Activated naive CD8-positive, alpha-beta T cell (primary cell): ENCODE measurements around the gene KLK6.

Experiments used
- H3K27ac Mint-ChIP-seq: one replicate; pipeline ENCODE4 v1.8.0; 2021; ENCODE audit warnings: mixed read lengths
- H3K27me3 Mint-ChIP-seq: one replicate; pipeline ENCODE4 v1.8.0; 2021; ENCODE audit warnings: mixed read lengths
- H3K36me3 Mint-ChIP-seq: one replicate; pipeline ENCODE4 v1.8.0; 2021; ENCODE audit warnings: mixed read lengths
- H3K4me1 Mint-ChIP-seq: one replicate; pipeline ENCODE4 v1.8.0; 2021; ENCODE audit warnings: low read depth, mixed read lengths
- H3K4me3 Mint-ChIP-seq: one replicate; pipeline ENCODE4 v1.8.0; 2021; ENCODE audit warnings: mild to moderate bottlenecking, mixed read lengths
- H3K9me3 Mint-ChIP-seq: one replicate; pipeline ENCODE4 v1.8.0; 2021; ENCODE audit warnings: low read depth, mixed read lengths

The KLK6 gene

DNA sequence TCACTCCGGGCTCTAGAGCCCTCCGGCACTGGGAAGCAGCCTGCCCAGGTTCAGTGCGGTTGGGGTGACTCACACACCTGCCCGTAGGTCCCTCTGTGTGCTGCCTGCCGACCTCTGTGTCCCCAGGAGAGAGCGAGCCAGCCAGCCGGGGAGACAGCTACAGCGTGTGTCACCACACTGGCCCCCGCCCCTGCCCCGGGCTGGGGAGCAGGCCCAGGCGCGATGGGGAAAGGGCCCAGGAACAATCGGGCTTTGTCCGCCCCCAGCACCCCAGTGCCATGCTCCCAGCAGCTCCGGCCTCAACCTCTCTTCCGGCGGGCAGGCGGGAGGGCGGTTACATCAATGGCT, at the start of gene KLK6:
Gene KLK6, minus strand, starts transcription at position 179 of the 348 bp plus-strand sequence. CDS start 1,487 bp downstream, outside the sequence.
- Mint-ChIP-seq H3K27me3 (peaks cover 29% of the 10 kb centered on the region), H3K4me1 (no peaks in the 10 kb centered on the region), H3K36me3 (no peaks in the 10 kb centered on the region), H3K27ac (no peak within 1 kb of the TSS), H3K4me3 (no peak within 1 kb of the TSS), H3K9me3 (no peaks in the 10 kb centered on the region)

GRCh38 chr19:51018745-51019543, 49.6 kb upstream of the KLK6 start:
- Mint-ChIP-seq H3K36me3 (no peaks in the 10 kb centered on the region), H3K4me1 (peaks cover 25% of the 10 kb centered on the region), H3K9me3 (no peaks in the 10 kb centered on the region), H3K27me3 (peaks cover 34% of the 10 kb centered on the region), H3K4me3 (peak overlapping the region; percentile 86), H3K27ac (no peak overlapping the region)

DNA sequence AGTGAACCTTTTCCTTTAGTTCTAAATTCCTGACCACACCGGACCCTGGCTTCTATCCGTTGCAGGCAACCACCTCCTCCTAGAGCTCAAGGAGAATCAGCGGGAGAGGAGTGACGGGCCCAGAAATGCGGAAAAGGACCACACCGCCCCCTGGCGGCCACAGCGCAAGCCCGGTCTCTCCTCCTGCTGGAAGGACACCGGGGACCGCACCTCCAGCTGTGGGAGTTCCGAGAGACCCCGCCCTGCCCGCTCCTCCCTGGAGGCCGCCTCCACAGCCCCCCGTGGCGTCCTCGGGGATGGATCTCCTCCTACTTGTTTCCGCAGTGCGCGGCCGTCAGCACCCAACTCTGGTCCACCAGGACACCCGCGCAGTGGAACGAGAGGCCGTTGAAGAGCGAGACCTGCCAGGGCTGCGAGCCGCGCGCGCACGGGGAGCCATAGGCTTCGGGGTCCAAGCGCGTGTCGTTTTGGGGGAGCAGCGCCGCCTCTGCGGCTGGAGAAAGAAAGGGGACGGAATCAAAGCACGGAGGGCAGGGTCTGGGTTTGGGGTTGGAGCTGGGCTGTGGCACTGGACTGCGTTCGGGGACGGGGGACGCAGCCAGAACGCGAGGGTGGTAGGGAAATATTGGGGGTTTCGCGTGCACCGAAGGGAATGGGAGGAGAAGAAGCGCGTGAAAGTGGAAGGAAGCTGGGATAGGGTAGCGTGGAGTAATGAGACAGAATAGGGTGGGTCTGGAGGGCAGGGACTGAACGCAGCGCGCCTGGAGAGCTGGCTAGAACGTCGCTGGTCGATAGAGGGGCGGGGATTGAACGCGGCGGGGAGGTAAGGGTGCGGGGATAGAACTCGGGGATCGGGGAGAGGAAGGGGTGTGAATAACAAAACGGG, 47.6 kb upstream of the KLK6 start:
- peaks cover 40% of the 10 kb centered on the region for H3K27me3 Mint-ChIP-seq
- H3K4me3 Mint-ChIP-seq = peak overlapping the region; percentile 64
- H3K36me3 Mint-ChIP-seq = no peaks in the 10 kb centered on the region
- H3K4me1 Mint-ChIP-seq = peaks cover 25% of the 10 kb centered on the region
- no peak overlapping the region for H3K27ac Mint-ChIP-seq
- no peaks in the 10 kb centered on the region for H3K9me3 Mint-ChIP-seq

DNA sequence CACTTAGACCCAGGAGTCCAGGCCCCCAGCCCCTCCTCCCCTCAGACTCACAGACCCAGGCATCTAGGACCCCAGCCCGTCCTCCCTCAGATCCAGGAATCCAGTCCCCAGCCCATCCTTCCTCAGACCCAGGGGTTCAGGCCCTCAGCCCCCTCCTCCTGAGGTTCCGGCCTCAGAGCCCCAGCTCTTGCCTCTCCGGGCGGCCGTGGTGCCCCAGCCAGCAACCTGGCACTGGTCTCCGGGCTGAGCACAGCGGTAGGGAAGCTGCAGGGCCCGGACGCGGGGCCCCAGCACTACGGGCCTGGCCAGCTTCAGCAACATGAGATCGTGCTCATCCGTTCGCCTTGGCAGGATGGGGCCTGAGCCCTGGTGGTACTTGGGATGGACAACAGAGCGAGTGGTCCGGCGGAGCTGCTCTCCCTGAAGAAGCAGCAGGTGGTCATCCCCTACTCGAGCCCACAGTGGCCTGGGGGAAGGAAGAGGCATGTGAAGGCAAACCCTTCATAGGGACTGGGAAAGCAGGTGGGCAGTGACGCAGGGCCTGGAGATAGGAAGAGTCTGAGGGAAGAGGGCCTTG, 46.4 kb upstream of the KLK6 start:
- no peak overlapping the region for H3K4me3 Mint-ChIP-seq
- no peak overlapping the region for H3K27ac Mint-ChIP-seq
- no peaks in the 10 kb centered on the region for H3K9me3 Mint-ChIP-seq
- peaks cover 40% of the 10 kb centered on the region for H3K27me3 Mint-ChIP-seq
- no peaks in the 10 kb centered on the region for H3K36me3 Mint-ChIP-seq
- peaks cover 25% of the 10 kb centered on the region for H3K4me1 Mint-ChIP-seq

- no peak overlapping the region for H3K27ac Mint-ChIP-seq
- no peaks in the 10 kb centered on the region for H3K9me3 Mint-ChIP-seq
- H3K4me1 Mint-ChIP-seq = peaks cover 21% of the 10 kb centered on the region
- no peaks in the 10 kb centered on the region for H3K36me3 Mint-ChIP-seq
- H3K27me3 Mint-ChIP-seq = peaks cover 40% of the 10 kb centered on the region
- no peak overlapping the region for H3K4me3 Mint-ChIP-seq
These were observed 44.9 kb upstream of the KLK6 start for GRCh38 chr19:51014242-51014641.

GRCh38 chr19:51012661-51013190, 43.3 kb upstream of the KLK6 start:
- Mint-ChIP-seq H3K27ac (no peak overlapping the region), H3K36me3 (no peaks in the 10 kb centered on the region), H3K4me3 (no peak overlapping the region), H3K27me3 (peaks cover 36% of the 10 kb centered on the region), H3K4me1 (peaks cover 13% of the 10 kb centered on the region), H3K9me3 (no peaks in the 10 kb centered on the region)

- Mint-ChIP-seq H3K27ac (no peak overlapping the region), H3K4me1 (no peaks in the 10 kb centered on the region), H3K27me3 (peaks cover 35% of the 10 kb centered on the region), H3K9me3 (no peaks in the 10 kb centered on the region), H3K4me3 (no peak overlapping the region), H3K36me3 (no peaks in the 10 kb centered on the region)
These were observed 40.8 kb upstream of the KLK6 start for GRCh38 chr19:51010066-51010795.

- no peak overlapping the region for H3K27ac Mint-ChIP-seq
- H3K36me3 Mint-ChIP-seq = no peaks in the 10 kb centered on the region
- H3K27me3 Mint-ChIP-seq = peaks cover 27% of the 10 kb centered on the region
- H3K9me3 Mint-ChIP-seq = no peaks in the 10 kb centered on the region
- H3K4me1 Mint-ChIP-seq = no peaks in the 10 kb centered on the region
- no peak overlapping the region for H3K4me3 Mint-ChIP-seq
These were observed 39.9 kb upstream of the KLK6 start for GRCh38 chr19:51009061-51009891.

DNA sequence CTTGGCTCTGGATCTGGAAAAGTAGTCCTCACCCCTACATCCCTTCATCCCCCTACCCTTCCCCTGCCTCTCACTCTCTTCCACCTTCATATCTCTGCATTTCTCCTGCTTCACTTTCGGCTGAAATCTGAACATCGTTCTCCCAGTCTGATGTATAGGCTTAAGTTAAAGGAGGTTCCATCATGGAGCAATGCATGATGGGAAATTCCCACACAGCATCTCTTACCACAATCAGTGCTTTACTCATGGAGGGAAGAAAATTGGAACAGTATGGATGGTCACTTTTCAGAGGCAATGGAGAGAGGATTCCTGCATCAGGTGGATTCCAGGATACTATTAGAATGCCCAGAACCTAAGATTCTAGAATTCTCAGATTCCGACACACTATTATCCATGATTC, 38.1 kb upstream of the KLK6 start:
- Mint-ChIP-seq H3K4me1 (no peaks in the 10 kb centered on the region), H3K36me3 (no peaks in the 10 kb centered on the region), H3K9me3 (no peaks in the 10 kb centered on the region), H3K27ac (no peak overlapping the region), H3K4me3 (no peak overlapping the region), H3K27me3 (peaks cover 21% of the 10 kb centered on the region)

DNA sequence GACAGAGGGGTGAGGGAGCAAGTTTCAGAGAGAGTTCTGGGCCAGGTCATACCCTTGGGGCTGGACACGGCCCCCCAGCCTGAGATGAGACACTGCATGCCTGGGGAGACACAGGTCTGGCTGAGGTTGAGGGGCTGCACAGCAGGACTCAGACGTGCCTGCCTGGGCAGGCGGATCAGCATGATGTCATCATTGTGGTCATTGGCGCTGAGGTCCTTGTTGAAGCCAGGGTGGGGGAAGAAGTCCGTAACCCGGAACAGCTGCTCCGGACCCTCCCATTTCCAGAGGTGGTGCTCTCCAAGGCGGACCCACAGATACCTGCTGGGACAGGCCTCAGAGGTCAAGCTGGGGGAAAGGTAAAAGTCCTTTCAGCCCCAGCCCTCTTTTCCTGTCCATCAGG, 37.0 kb upstream of the KLK6 start:
- H3K4me1 Mint-ChIP-seq = no peaks in the 10 kb centered on the region
- no peaks in the 10 kb centered on the region for H3K36me3 Mint-ChIP-seq
- H3K27me3 Mint-ChIP-seq = peaks cover 25% of the 10 kb centered on the region
- H3K9me3 Mint-ChIP-seq = no peaks in the 10 kb centered on the region
- H3K4me3 Mint-ChIP-seq = no peak overlapping the region
- H3K27ac Mint-ChIP-seq = no peak overlapping the region

DNA sequence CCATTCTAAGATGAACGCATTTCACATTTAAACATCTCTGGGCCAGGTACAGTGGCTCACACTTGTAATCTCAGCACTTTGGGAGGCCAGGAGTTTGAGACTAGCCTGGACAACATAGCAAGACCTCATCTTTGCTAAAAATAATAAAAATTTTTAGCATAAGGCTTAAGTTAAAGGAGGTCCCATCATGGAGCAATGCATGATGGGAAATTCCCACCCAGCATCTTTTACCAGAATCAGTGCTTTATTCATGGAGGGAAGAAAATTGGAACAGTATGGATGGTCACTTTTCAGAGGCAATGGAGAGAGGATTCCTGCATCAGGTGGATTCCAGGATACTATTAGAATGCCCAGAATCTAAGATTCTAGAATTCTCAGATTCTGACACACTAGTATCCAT, 35.9 kb upstream of the KLK6 start:
- H3K36me3 Mint-ChIP-seq = no peaks in the 10 kb centered on the region
- peaks cover 23% of the 10 kb centered on the region for H3K27me3 Mint-ChIP-seq
- H3K4me1 Mint-ChIP-seq = no peaks in the 10 kb centered on the region
- no peak overlapping the region for H3K27ac Mint-ChIP-seq
- no peaks in the 10 kb centered on the region for H3K9me3 Mint-ChIP-seq
- H3K4me3 Mint-ChIP-seq = no peak overlapping the region

DNA sequence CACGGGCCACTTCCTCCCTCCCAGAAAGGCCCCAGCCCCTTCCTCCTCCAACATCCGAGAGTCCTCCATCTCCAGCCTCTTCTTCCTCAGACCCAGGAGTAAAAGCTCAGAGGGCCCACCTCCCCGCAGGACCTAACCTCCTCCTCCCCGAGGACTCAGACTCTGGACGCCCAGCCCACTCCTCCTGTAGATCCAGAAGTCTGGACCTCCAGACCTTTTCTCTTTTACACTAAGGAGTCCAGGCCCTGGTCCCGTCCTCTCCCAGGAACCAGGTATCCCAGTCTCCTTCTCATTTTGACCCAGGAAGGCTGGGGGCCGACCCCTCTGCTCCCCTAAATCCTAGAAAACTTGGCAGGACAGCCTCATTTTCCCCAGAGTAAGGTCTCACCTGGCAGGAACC, 33.9 kb upstream of the KLK6 start:
- H3K9me3 Mint-ChIP-seq = no peaks in the 10 kb centered on the region
- no peaks in the 10 kb centered on the region for H3K4me1 Mint-ChIP-seq
- H3K27ac Mint-ChIP-seq = no peak overlapping the region

GRCh38 chr19:51002542-51003311, 33.3 kb upstream of the KLK6 start:
- Mint-ChIP-seq H3K27ac (no peak overlapping the region), H3K4me3 (no peak overlapping the region), H3K36me3 (no peaks in the 10 kb centered on the region), H3K9me3 (no peaks in the 10 kb centered on the region), H3K4me1 (no peaks in the 10 kb centered on the region), H3K27me3 (peaks cover 32% of the 10 kb centered on the region)

More for the DNA sequence above, 33.9 kb upstream of the KLK6 start:
- Mint-ChIP-seq H3K27me3 (peaks cover 29% of the 10 kb centered on the region), H3K4me3 (no peak overlapping the region), H3K36me3 (no peaks in the 10 kb centered on the region)
